Measurements from ENCODE around the gene RAB9A. TPM values are rescaled to one million over a fixed set of nuclear protein-coding genes. Genes with fewer than 3 reads are reported as not detected.

The RAB9A gene
- total RNA-seq, 1 donor from 2014 or later = 31.7 TPM

DNA sequence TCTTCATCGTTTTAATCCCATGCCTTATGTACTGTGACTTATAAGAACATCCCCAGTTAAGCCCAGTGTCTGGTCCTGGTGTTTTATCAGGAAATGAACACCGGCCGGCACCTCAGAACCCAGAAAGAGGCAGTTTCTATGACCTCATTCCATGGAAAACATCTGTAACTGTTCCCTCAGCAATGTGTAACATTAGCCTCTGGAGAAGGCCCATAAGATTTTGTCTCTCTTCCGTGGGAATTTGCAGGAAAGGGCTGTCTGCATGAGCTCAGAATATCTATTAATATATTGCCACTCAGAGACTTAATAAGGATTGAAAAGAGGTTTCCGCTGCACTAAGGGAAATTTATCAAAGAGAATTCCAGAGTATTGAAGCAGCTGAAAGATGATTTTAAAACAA lies 39.1 kb upstream of the RAB9A start:
- DNase-seq (no peak), ATAC-seq (no peak)
- Histone ChIP-seq H3K27me3 (no peaks in the 10 kb centered on the region), H3K4me3 (no peak overlapping the region), H3K27ac (no peak overlapping the region), H3K4me1 (peaks cover 6% of the 10 kb centered on the region), H3K36me3 (no peaks in the 10 kb centered on the region), H3K9me3 (no peaks in the 10 kb centered on the region)
- intact Hi-C loops (cut with DNase I) = no loop called here
- TF ChIP-seq, protein P1, sequence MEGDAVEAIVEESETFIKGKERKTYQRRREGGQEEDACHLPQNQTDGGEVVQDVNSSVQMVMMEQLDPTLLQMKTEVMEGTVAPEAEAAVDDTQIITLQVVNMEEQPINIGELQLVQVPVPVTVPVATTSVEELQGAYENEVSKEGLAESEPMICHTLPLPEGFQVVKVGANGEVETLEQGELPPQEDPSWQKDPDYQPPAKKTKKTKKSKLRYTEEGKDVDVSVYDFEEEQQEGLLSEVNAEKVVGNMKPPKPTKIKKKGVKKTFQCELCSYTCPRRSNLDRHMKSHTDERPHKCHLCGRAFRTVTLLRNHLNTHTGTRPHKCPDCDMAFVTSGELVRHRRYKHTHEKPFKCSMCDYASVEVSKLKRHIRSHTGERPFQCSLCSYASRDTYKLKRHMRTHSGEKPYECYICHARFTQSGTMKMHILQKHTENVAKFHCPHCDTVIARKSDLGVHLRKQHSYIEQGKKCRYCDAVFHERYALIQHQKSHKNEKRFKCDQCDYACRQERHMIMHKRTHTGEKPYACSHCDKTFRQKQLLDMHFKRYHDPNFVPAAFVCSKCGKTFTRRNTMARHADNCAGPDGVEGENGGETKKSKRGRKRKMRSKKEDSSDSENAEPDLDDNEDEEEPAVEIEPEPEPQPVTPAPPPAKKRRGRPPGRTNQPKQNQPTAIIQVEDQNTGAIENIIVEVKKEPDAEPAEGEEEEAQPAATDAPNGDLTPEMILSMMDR (IDR thresholded peaks at IDR 0.05) = no peak

DNA sequence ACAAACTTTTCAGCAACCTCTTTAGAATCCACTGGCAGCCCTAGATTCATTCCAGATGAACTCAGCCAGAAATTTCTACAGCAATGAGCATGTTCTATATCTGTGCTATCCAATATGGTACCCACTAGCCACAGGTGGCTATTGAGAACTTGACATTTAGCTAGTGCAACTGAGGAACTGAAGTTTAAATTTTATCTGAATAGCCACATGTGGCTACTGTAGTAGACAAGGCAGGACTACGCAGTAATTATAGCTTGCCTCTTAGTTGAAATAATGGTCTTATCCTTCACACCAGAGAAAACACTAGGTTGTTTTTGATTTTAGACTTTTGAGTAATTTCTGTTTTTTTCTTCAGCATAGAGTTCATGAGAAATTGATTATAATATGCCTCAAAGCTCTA lies 38.6 kb upstream of the RAB9A start:
- no peak overlapping the region for H3K27ac ChIP-seq
- H3K4me1 ChIP-seq = peaks cover 6% of the 10 kb centered on the region
- intact Hi-C loops (cut with DNase I) = no loop called here

DNA sequence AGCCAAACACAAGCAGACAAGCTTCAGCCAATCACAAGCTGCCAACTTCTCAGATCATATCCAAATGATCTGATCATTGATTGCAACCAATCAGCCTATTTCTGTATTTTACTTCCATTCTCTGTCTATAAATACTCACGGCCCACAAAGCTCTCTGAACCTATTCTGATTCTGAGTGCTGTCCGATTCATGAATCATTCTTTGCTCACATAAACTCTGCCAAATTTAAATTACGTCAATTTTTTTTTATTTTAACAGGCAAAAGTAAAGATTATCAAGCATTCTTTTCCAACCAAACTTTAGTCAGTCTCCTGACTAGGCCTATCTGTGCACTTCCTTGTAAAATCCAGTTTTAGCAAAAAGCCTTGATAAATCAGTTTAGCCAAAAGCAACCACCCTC lies 37.8 kb upstream of the RAB9A start:
- H3K9me3 ChIP-seq = no peaks in the 10 kb centered on the region
- H3K27me3 ChIP-seq = no peaks in the 10 kb centered on the region
- ATAC-seq (no peak), DNase-seq (no peak)
- no peak overlapping the region for H3K4me3 ChIP-seq
- no peak overlapping the region for H3K27ac ChIP-seq
- intact Hi-C loops (cut with DNase I) = no loop called here
- TF ChIP-seq, protein P1 (IDR thresholded peaks at IDR 0.05) = no peak
- peaks cover 6% of the 10 kb centered on the region for H3K4me1 ChIP-seq
- no peaks in the 10 kb centered on the region for H3K36me3 ChIP-seq

More for the DNA sequence above, 38.6 kb upstream of the RAB9A start:
- Histone ChIP-seq H3K4me3 (no peak overlapping the region), H3K27me3 (no peaks in the 10 kb centered on the region), H3K36me3 (no peaks in the 10 kb centered on the region), H3K9me3 (no peaks in the 10 kb centered on the region)
- TF ChIP-seq, protein P1 (IDR thresholded peaks at IDR 0.05) = no peak
- no peak for DNase-seq
- no peak for ATAC-seq

DNA sequence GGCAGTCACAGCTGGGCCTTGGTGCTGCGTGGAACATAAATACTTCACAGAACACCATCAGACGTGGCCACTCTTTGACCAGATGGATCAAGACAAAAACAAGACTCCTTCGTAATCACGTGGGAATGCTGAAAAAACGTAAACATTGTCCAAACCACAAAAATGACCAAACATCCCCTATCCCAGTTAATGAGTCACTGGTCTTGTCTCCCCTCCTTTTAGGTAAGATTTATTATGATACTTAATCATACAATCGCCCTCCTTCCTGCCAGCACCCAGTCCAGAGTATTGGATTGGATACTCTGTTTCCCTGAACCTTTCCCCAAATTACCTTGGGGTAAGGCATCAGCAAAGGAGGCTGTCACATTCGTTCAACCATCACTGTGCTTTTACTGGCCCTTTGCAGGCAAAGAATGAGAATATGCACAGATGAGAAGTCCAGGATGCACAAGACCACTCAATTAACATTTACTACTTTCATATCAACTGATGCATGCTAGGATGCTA lies 36.6 kb upstream of the RAB9A start:
- intact Hi-C loops (cut with DNase I) = no loop called here
- peak overlapping the region; percentile 96 for H3K27ac ChIP-seq
- no peaks in the 10 kb centered on the region for H3K9me3 ChIP-seq
- H3K4me3 ChIP-seq = peak overlapping the region; percentile 65
- H3K4me1 ChIP-seq = peaks cover 6% of the 10 kb centered on the region
- ATAC-seq = no peak
- H3K36me3 ChIP-seq = no peaks in the 10 kb centered on the region
- H3K27me3 ChIP-seq = no peaks in the 10 kb centered on the region
- TF ChIP-seq, protein P1 (IDR thresholded peaks at IDR 0.05) = no peak
- no peak for DNase-seq

DNA sequence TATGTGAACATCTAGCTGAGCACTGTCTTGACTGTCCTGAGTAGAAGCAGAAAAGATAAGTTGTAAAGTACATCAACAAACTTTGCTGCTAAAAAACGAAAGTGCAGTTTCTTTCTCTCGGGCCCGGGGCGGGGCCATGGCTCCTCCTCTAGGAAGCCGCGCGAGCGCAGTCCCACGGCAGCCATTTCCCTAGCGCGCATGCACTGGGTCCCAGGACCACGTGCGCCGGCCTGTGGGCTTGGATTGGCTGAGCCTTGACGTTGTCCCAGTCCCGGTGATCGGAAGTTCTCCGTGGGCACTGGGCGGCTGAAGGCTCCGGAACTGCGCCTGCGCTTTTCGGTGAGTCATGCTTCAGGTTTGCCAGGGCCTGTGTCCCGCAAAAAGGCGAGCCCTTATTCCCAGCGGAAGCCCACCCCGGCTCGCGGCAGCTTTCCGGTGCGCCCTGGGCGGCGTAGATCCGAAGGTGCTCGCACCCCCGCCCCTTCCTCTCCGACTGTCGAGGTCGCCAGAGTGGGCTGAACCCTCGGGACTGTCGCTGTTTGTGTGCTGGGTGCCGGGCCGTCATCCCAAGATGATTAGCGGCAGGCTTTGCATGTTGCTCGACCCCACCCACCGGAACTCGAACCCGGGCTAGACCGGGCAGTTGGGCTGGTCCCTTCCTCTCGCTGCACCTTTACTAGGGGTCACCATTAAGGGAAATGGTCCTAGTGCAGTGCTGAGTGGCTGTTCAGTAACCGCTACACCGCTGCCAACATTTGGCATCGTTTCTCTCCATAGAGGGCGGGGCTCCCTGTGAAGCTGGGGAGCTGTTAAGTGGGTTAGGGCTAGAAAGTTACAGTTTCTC lies 35.9 kb upstream of the RAB9A start, which contains the start of gene TCEANC:
Gene TCEANC (plus strand): TSS at position 292 of the 844 bp plus-strand sequence. CDS start 9,368 bp downstream, outside the sequence.
- ATAC-seq (peak; percentile 100), DNase-seq (peak; percentile 96)
- Histone ChIP-seq H3K4me1 (peaks cover 6% of the 10 kb centered on the region), H3K27me3 (no peaks in the 10 kb centered on the region), H3K4me3 (peak within 1 kb of the TSS; percentile 65), H3K9me3 (no peaks in the 10 kb centered on the region), H3K36me3 (no peaks in the 10 kb centered on the region), H3K27ac (peak within 1 kb of the TSS; percentile 96)
- intact Hi-C loops (cut with DNase I) = no loop called here
- TF ChIP-seq, protein P1 (IDR thresholded peaks at IDR 0.05) = no peak
